Measurements from ENCODE around the gene NBL1.
"Not testable (repeated sequence)": the region's sequence is repeated elsewhere in the genome, so short reads cannot be mapped to it uniquely, and the experiment has no call there.

The NBL1 gene

DNA sequence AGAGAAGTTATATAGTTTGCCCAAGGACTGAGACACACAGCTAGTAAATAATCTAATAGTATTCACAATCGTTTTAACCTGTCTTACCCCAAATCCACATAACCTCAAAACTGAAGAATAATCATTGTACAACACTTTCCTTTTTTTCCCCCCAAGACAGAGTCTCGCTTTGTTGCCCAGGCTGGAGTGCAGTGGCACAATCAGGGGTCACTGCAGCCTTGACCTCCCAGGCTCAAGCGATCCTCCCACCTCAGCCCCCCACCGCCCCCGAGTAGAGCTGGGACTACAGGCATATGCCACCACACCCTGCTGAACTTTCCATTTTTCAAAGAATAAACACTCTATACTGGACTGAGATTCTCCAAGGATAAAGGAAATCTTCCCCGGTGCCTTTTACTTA, 28.7 kb upstream of the NBL1 start:
- no peak overlapping the region for H3K4me3 Mint-ChIP-seq
- no peak for ATAC-seq
- H3K36me3 Mint-ChIP-seq (ENCODE audit: low read depth): peaks cover 18% of the 10 kb centered on the region
- DNase-seq: no peak
- H3K4me1 Mint-ChIP-seq: peaks cover 7% of the 10 kb centered on the region
- H3K27ac Mint-ChIP-seq: no peak overlapping the region
- H3K27me3 Mint-ChIP-seq: no peaks in the 10 kb centered on the region
- H3K9me3 Mint-ChIP-seq: no peaks in the 10 kb centered on the region

- DNase-seq (no peak), ATAC-seq (peak; percentile 46)
- Mint-ChIP-seq H3K9me3 (no peaks in the 10 kb centered on the region), H3K36me3 (ENCODE audit: low read depth) (peaks cover 19% of the 10 kb centered on the region), H3K4me3 (no peak overlapping the region), H3K27me3 (no peaks in the 10 kb centered on the region), H3K27ac (no peak overlapping the region), H3K4me1 (peaks cover 7% of the 10 kb centered on the region)
Observed at GRCh38 chr1:19616489-19616888, 27.6 kb upstream of the NBL1 start.

GRCh38 chr1:19617376-19617775, 26.7 kb upstream of the NBL1 start:
- H3K36me3 Mint-ChIP-seq (ENCODE audit: low read depth): peaks cover 20% of the 10 kb centered on the region
- no peak for DNase-seq
- no peak overlapping the region for H3K4me3 Mint-ChIP-seq

DNA sequence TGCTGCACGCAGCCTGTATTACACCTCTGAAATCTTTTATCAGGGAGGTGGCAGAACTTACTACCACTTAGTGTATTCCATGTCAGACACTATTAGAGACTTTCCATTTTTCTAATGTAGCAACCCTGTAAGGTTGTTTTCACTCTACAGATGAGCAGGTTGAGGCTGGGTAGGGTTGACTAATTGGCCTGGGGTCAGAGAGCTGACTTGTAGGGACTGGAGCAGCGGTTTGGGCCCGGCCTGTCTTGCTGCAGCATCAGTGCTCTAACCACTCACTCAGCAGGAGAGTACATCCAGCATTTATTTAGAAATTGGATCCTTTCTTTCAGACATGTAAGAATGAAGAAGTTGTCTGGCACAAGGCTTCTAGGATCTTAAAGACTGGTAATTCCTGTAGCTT, 25.7 kb upstream of the NBL1 start:
- H3K4me3 Mint-ChIP-seq: no peak overlapping the region
- ATAC-seq (no peak), DNase-seq (no peak)
- no peak overlapping the region for H3K27ac Mint-ChIP-seq
- H3K36me3 Mint-ChIP-seq (ENCODE audit: low read depth): peaks cover 24% of the 10 kb centered on the region
- H3K9me3 Mint-ChIP-seq: no peaks in the 10 kb centered on the region
- peaks cover 7% of the 10 kb centered on the region for H3K4me1 Mint-ChIP-seq
- H3K27me3 Mint-ChIP-seq: no peaks in the 10 kb centered on the region

More at GRCh38 chr1:19617376-19617775, 26.7 kb upstream of the NBL1 start:
- Mint-ChIP-seq H3K9me3 (no peaks in the 10 kb centered on the region), H3K27me3 (no peaks in the 10 kb centered on the region), H3K27ac (no peak overlapping the region), H3K4me1 (peaks cover 7% of the 10 kb centered on the region)
- no peak for ATAC-seq

DNA sequence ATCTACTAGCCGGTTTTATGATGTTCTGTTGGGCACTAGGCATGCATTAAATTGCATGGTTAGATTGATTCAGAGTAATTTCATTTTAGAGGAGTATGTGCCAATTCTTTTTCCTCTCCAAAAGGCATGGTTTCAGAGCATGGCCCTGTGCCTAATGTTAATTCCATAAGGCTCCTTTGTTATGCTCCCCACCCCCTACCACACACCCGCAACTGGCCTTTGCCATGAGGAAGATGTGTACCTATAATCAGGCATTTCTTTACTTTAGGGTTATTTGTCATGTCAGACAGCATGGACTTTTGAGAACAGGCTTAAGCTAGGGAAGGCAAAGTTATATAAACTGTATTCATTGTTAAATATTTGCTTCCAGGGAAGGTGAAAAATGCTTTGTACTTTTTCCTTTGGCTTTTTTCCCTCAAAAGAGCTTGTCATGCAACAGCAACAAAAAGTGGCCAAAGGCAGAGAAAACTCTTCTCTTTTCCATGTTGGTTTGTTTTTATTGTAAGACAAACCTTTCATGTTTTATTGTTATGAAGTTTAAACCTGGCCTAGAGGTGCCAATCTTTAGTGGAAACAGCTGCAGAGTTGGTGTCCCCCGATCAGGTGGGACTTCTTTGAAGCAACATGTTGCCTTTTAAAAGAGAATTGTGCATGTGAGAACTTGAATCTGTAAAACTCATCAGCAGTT, 24.3 kb upstream of the NBL1 start:
- no peak for ATAC-seq
- no peaks in the 10 kb centered on the region for H3K27me3 Mint-ChIP-seq
- H3K27ac Mint-ChIP-seq: no peak overlapping the region
- H3K36me3 Mint-ChIP-seq (ENCODE audit: low read depth): peaks cover 26% of the 10 kb centered on the region
- H3K9me3 Mint-ChIP-seq: no peaks in the 10 kb centered on the region
- no peak for DNase-seq
- peaks cover 7% of the 10 kb centered on the region for H3K4me1 Mint-ChIP-seq
- no peak overlapping the region for H3K4me3 Mint-ChIP-seq

DNA sequence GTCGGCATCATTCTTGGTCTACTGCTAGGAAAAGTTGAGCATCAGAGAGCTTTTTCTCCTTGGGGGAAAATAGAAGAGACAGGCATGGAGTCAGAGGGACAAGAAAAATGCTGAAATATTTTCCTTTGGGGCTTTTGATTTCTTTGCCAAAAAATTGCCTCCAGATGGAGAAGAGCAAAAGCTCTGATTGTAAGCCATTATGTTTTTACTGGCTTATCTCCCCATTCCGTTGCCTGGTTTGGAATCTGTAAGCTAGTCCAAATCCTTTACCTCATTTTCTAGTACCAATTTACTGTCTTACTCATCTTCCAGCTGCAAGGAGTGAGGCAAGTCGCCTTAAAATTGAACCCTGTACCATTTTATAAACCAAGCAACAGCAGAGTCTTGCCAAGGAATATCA, 23.3 kb upstream of the NBL1 start:
- Mint-ChIP-seq H3K9me3 (no peaks in the 10 kb centered on the region), H3K4me3 (no peak overlapping the region), H3K27ac (no peak overlapping the region), H3K27me3 (no peaks in the 10 kb centered on the region), H3K36me3 (ENCODE audit: low read depth) (peaks cover 21% of the 10 kb centered on the region), H3K4me1 (peaks cover 4% of the 10 kb centered on the region)
- DNase-seq (no peak), ATAC-seq (no peak)

DNA sequence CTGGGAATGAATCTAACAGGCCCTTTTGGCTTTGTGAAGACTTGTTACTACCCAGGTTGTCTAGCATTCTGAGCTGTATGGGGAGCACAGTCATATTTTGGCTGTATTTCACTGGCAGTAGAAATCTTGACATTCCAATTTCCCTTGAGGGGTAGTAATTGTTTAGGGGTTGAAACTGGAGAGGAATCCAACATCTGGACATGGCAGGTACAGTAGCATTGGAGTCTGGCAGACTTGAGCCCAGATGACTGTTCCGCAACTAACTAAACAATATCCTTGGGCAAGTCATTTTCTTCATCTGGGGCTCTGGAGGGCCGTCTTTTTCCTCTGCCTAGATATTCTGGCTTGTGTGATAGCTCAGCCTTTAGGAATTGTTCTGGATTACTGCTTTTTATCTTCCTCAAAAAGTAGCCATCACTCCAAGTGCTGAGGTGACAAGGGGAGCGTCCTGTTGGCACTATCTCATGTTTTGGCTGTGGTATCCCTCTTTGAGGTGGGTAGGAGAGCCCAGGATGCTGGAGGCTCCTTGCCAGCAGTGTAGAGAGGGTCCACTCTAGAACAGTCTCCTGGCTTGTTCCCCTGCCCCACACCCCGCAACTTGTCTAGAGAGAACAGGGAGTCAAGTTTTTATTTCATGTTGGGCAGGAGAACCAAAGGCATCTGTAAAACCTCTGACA, 22.7 kb upstream of the NBL1 start:
- DNase-seq: no peak
- Mint-ChIP-seq H3K27ac (no peak overlapping the region), H3K36me3 (ENCODE audit: low read depth) (peaks cover 24% of the 10 kb centered on the region), H3K4me3 (no peak overlapping the region), H3K9me3 (no peaks in the 10 kb centered on the region), H3K4me1 (peaks cover under 1% of the 10 kb centered on the region), H3K27me3 (no peaks in the 10 kb centered on the region)
- no peak for ATAC-seq

DNA sequence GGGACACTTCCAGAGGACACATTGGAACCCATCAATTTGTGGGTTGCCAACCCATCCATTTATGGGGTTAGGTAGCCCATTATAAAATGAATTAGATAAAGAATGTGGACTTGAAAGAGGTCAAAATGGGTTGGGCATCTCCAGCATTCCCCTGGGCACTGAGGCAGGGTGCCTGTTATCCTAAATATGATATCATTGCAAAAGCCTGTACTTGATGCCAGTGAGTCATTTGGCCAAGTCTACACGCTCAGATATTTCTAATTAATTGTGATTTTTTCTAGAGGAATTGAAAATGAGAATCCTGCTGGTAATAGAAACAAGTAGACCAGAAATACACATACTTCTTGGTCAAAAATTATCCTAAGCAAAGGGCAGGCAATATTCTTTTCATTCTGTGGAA, 21.9 kb upstream of the NBL1 start:
- ATAC-seq: no peak
- no peak overlapping the region for H3K4me3 Mint-ChIP-seq
- no peaks in the 10 kb centered on the region for H3K4me1 Mint-ChIP-seq
- H3K27ac Mint-ChIP-seq: no peak overlapping the region
- peaks cover 26% of the 10 kb centered on the region for H3K36me3 Mint-ChIP-seq (ENCODE audit: low read depth)
- no peak for DNase-seq
- H3K9me3 Mint-ChIP-seq: no peaks in the 10 kb centered on the region
- no peaks in the 10 kb centered on the region for H3K27me3 Mint-ChIP-seq

DNA sequence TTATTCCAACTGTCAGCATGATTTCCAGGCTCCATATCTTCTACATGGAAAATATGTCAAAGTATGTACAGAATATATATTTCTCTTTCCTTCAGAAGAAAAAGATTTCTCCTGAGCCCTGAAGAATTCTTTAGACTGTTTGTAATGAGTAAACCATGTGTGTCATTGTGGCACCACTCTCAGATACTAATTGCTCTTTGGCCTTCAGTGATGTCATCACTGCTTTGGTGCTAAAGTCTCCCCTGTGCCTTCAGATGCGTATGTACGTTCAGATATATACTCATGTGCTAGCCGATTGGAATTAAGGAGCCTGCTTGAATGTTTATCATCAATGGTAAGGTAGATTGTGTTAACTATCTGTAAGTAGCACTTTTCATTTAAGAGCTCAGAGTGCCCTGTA, 20.6 kb upstream of the NBL1 start:
- DNase-seq (no peak), ATAC-seq (no peak)
- H3K4me3 Mint-ChIP-seq: no peak overlapping the region
- H3K27me3 Mint-ChIP-seq: no peaks in the 10 kb centered on the region
- H3K4me1 Mint-ChIP-seq: no peaks in the 10 kb centered on the region
- H3K27ac Mint-ChIP-seq: no peak overlapping the region
- H3K9me3 Mint-ChIP-seq: no peaks in the 10 kb centered on the region
- H3K36me3 Mint-ChIP-seq (ENCODE audit: low read depth): peaks cover 32% of the 10 kb centered on the region

DNA sequence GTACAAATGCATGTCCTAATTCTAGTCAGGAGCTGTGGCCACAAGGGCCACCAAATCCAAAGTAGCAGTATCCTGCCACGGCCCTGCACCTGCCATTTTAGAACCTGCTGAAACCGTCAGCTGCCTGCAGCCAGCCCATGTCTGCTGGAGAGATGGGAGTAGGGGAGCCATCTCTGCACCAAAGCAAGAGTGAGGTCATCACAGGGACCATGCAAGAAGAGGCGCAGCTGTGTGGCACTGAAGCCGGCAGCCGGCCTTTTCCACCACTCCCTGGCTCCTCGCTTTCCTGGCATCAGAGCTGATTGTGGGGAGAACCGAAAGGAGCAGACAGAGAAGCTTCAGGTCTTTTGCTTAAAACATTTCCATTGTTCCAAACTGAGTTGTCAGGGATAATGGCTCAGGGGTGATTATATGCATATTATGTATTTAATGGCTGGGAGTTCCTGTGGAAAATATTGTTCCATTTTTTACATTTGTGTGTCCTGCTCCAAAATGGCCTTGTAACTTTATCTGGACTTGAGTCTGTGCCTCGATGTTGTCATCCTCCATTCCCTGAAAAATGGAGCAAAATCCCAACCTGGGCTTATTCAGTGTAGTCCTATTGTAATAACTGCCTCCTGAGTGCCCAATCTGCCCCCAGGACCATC, 18.7 kb upstream of the NBL1 start:
- Mint-ChIP-seq H3K27ac (no peak overlapping the region), H3K4me3 (no peak overlapping the region), H3K4me1 (no peaks in the 10 kb centered on the region), H3K36me3 (ENCODE audit: low read depth) (peaks cover 31% of the 10 kb centered on the region), H3K9me3 (no peaks in the 10 kb centered on the region), H3K27me3 (no peaks in the 10 kb centered on the region)
- DNase-seq (no peak), ATAC-seq (no peak)

GRCh38 chr1:19628879-19629278, 15.2 kb upstream of the NBL1 start:
- H3K36me3 Mint-ChIP-seq (ENCODE audit: low read depth): peaks cover 21% of the 10 kb centered on the region
- ATAC-seq (no peak), DNase-seq (no peak)
- H3K27ac Mint-ChIP-seq: no peak overlapping the region
- no peaks in the 10 kb centered on the region for H3K9me3 Mint-ChIP-seq
- no peak overlapping the region for H3K4me3 Mint-ChIP-seq
- no peaks in the 10 kb centered on the region for H3K27me3 Mint-ChIP-seq
- H3K4me1 Mint-ChIP-seq: no peaks in the 10 kb centered on the region

DNA sequence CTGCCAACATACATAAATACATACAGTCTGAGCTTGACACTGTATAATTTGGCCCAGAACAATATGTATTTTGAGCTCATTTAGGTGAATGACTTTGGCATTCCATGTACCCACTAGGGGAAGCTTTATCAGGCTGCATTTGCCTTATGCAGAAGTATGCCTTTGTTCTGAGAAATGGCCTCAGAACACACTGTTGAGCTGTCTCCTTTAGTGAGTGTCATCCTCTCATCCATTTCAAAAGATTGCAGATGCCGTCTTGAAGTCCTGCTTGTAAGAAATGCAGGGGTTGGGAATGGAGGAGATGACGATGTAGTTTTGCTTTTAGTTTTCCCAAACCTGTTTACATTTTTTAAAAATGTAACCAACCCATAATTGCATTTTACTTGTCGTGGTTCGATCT, 14.8 kb upstream of the NBL1 start:
- H3K36me3 Mint-ChIP-seq (ENCODE audit: low read depth): peaks cover 21% of the 10 kb centered on the region
- no peaks in the 10 kb centered on the region for H3K27me3 Mint-ChIP-seq
- ATAC-seq (no peak), DNase-seq (no peak)
- H3K4me3 Mint-ChIP-seq: no peak overlapping the region
- no peak overlapping the region for H3K27ac Mint-ChIP-seq
- H3K4me1 Mint-ChIP-seq: no peaks in the 10 kb centered on the region
- no peaks in the 10 kb centered on the region for H3K9me3 Mint-ChIP-seq

GRCh38 chr1:19630192-19630591, 13.9 kb upstream of the NBL1 start:
- H3K36me3 Mint-ChIP-seq (ENCODE audit: low read depth): peaks cover 21% of the 10 kb centered on the region
- H3K27ac Mint-ChIP-seq, ATAC-seq, H3K27me3 Mint-ChIP-seq, H3K4me1 Mint-ChIP-seq, H3K4me3 Mint-ChIP-seq, H3K9me3 Mint-ChIP-seq, DNase-seq: not testable (repeated sequence)

DNA sequence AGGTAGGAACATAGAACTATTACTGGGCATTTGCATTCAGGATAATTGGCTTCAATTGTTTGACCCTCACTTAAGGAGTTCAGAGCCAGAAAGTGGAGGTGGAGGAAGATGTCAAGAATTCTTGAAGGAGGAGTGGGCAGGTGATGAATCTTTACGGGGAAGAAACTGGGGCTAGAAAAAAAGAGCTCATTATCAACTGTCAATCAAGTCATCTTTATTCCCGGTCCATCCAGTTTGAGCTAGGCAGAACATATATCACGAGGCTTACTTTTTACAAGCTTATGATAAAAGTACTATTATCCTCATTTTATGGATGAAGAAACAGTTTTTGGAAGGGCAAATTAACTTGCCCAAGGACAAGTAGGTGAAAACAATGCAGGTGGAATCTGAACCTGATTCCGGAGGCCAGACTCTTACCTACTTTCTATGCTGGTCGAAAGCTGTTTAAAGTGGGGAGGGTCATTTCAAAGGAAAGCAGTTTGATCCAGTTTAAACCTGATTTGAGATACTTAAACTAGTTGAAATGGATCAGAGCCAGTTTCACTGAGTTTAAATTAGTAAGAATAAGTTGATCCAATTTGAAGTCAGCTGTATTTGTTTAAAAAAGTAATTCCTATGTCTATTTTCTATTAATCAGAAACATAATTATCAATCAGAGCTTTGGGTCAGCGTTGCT, 13.3 kb upstream of the NBL1 start:
- H3K4me3 Mint-ChIP-seq: no peak overlapping the region
- no peaks in the 10 kb centered on the region for H3K27me3 Mint-ChIP-seq
- H3K36me3 Mint-ChIP-seq (ENCODE audit: low read depth): peaks cover 19% of the 10 kb centered on the region
- ATAC-seq: no peak
- H3K9me3 Mint-ChIP-seq: no peaks in the 10 kb centered on the region
- no peak for DNase-seq
- H3K27ac Mint-ChIP-seq: no peak overlapping the region
- H3K4me1 Mint-ChIP-seq: no peaks in the 10 kb centered on the region

DNA sequence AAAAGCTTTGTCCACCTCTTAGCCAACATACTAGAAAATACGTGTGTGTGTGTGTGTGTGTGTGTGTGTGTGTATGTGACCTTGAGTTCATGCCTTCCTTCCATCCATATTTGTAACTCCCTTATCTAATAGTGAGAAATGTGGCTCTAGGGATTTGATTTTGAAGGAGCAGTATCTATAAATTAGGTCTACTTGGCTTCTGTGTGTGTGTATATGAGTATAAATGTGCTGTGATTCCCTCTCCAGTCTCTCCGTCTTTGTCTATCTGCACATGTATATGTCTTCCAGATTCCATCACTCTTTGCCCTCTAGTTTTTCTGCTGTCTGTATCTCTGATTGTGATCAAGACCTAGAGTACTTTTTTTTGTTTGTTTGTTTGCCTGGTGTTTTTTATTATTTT, 11.9 kb upstream of the NBL1 start:
- ATAC-seq: no peak
- no peak for DNase-seq

More for the DNA sequence above, 11.9 kb upstream of the NBL1 start:
- H3K4me3 Mint-ChIP-seq: no peak overlapping the region
- H3K9me3 Mint-ChIP-seq: no peaks in the 10 kb centered on the region
- H3K36me3 Mint-ChIP-seq (ENCODE audit: low read depth): peaks cover 10% of the 10 kb centered on the region
- H3K27me3 Mint-ChIP-seq: no peaks in the 10 kb centered on the region
- H3K27ac Mint-ChIP-seq: no peak overlapping the region
- no peaks in the 10 kb centered on the region for H3K4me1 Mint-ChIP-seq

All from activated naive CD8-positive, alpha-beta T cell treated with anti-CD3 and anti-CD28 coated beads, Interleukin-2, amount 50 U/mL, for 24 hours (primary cell).